ENCODE data around the gene FAM53B.

Gene FAM53B

DNA sequence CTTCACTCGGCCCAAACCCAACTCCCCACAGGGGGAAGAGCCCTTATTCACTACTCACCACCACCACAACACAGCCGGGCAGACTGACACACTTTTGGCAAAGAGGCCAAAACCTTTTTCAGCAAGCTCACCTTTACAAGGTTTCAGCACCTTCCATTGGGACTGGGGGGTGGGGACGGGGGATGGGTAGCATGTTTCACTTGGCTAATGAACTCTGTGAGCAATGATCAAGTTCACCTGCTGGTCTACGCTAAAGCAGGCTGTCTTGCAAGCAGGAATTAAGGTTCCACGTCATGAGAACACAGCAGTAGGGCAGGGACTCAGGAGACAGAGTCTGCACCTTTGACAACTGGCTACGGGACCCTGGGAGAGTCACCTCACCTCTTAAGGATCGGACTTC lies 7.0 kb downstream of the FAM53B start:
- TF ChIP-seq, protein P1, sequence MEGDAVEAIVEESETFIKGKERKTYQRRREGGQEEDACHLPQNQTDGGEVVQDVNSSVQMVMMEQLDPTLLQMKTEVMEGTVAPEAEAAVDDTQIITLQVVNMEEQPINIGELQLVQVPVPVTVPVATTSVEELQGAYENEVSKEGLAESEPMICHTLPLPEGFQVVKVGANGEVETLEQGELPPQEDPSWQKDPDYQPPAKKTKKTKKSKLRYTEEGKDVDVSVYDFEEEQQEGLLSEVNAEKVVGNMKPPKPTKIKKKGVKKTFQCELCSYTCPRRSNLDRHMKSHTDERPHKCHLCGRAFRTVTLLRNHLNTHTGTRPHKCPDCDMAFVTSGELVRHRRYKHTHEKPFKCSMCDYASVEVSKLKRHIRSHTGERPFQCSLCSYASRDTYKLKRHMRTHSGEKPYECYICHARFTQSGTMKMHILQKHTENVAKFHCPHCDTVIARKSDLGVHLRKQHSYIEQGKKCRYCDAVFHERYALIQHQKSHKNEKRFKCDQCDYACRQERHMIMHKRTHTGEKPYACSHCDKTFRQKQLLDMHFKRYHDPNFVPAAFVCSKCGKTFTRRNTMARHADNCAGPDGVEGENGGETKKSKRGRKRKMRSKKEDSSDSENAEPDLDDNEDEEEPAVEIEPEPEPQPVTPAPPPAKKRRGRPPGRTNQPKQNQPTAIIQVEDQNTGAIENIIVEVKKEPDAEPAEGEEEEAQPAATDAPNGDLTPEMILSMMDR (IDR thresholded peaks at IDR 0.05; ENCODE audit: low read depth, low read length), result no peak

DNA sequence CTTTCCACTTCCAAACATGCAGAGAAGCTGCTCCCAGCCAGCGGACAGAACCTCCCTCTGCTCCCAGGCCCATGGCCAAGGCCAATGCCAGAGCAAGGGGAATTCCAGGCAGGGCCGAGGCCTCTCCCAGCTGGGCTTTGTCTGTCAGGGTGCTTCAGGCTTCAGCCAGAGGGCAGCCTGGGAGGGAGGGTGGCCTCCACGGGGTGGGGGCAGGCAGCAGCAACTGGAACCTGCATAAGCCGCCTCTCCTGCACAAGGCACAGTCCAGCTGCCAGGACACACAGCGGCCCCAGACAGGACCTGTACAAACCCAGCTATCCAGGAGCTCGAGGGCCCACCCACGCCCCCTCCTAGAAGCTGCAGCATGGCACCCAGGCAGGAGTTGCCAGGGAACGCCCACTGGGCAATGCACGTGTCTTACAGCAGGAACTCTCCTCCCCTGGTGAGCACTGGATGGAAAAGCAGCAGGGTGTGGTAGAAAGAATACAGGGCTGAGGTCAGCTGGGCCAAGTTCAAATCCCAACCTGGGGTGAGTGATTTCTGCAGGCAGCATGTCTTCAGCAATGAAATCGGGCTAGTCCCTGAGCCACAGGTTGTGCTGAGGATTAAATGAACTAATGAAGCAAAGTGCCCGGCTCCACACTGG lies 7.6 kb downstream of the FAM53B start:
- TF ChIP-seq, protein P1 (IDR thresholded peaks at IDR 0.05; ENCODE audit: low read depth, low read length), result no peak
- no peak for DNase-seq (ENCODE audit: extremely low read depth, low read depth)

More for the DNA sequence above, 7.0 kb downstream of the FAM53B start:
- DNase-seq (ENCODE audit: extremely low read depth, low read depth), result no peak

DNA sequence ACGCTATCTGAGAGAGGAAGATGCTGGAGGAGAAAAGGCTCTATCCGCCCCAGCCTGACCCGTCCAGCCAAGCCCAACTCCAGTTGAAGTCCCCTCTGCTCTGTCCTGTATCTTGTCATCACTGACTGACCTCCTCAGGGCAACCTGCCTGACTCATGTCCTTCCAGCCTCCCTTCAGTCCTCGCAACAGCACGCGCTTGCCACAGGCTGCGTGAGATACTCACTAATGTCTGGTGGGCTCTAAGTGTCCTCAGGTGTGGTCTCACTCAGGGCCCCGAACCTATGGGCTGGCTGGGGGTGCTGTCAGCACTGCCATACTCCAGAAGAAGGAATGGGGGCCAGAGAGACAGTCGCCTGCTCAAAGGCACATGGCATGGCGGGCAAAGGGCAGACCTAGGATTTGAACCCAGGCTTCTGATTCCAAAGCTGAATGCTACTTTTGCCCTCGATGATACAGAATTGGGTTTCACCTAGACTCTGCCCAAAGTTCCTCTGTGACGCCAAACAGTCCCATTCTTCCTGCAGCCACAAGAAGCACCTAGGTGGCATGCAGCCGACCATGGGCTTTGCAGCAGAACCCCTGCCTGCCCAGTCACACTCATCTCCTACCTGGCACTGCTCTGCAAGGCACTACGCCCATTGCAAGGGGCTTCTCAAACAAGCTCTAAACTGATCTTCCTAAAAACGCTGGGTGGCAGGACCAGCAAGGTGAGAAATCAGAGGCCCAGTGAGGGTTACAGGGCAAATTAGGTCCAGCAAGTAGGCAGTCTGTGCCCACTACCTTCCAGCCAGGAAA lies 8.5 kb downstream of the FAM53B start:
- no peak for DNase-seq (ENCODE audit: extremely low read depth, low read depth)

DNA sequence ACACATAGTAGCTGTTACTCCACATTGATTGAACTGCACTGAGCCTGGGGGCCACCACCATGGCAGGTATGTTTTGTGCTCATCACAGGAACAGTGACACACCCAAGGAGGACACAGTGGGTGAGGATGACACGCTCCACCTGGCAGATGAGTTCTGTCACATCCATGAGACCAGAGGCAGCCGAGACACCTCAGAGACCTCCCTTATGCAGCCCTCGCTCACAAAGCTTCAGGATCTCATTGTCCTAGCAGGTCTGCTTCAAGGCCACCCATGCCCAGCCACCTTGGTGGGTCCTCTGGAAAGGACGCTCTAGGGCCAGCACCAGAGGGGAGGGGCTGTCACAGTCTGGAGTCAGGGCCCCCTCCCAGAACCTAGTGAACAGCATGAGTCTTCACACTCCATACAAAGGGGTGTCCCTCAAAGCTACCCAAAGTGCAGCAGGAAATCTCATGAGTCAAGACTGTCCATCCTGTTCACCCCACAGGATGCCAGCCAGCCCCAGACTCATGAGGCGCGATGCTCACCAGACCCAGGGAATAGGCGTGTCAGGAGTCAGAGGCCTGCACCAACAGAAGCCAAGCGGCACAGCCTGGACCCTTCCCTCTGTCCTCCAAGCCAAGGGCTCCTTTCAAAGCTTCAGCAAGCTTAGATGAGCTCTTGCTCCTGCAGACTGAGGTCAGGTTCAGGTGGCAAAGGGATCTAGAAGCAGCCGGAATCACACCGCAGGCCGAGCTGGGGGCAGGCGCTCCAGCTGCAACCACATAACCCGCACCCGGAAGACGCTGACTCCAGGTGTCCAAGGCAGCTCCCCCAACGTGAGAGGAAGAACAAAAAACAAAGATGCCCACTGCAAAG lies 9.6 kb downstream of the FAM53B start:
- TF ChIP-seq, protein P1 (IDR thresholded peaks at IDR 0.05; ENCODE audit: low read depth, low read length), result no peak
- no peak for DNase-seq (ENCODE audit: extremely low read depth, low read depth)

More for the DNA sequence above, 8.5 kb downstream of the FAM53B start:
- TF ChIP-seq, protein P1 (IDR thresholded peaks at IDR 0.05; ENCODE audit: low read depth, low read length), result no peak

DNA sequence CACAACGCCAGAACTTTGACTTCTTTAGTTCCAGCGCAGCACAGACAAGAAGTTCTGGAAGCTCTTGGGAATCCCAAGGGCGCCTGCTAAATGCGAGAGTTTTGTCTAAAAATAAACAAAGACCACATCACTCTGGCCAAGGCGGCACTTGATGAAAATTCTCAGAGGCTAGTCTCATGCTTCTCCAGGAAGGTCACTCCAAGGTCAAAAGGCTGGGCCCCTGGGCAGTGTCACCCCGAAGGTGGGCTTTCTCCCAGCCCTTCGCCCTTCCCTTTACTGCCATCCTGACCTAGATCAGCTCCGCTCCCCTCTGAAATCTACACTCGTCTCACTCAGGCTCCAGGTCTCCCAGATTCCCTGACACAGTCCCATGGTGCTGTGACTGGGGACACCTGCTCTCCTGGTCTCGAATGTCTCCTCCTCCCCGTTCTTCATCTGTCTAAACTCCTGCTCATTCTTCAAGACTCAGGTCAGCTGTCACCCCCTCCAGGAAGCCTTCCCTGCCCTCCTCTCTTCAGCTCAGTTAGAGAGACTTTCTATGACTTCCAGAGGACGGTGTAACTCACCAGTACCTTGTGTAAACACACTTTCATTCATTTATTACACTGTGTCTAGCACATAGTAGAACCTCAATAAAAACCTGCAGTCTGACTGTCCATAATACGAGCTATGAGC lies 10.5 kb downstream of the FAM53B start:
- no peak for DNase-seq (ENCODE audit: extremely low read depth, low read depth)
- TF ChIP-seq, protein P1 (IDR thresholded peaks at IDR 0.05; ENCODE audit: low read depth, low read length), result no peak

DNA sequence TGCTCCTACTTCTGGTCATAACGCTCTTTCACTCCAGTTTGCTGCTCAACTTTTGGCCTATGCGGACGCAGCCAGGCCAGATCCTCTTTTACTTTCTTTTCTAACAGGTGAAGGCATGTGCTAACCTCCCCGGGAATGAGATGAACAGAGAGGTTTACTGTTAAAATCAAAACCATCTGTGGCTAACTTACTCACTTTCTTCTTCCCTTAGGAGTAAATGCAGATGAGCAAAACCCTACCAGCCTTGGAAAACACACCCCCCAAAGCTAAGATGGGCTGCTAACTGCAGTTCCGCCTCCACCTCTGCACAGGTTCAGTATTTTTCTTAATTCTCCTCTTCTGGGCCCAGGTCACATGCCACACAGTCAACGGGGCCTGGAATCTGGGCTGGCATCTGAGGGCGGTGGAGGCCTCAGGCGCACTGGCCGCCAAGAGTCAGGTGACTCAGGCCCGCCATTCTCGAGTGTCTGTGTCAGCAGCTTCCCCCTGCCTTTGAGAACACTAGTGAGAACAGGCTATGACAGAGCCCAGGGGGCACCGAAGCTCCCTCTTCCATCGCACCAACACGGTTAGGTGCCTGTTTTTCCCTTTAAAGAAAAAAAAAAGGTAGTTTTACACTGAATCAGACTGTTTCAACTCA lies 11.1 kb downstream of the FAM53B start:
- DNase-seq (ENCODE audit: extremely low read depth, low read depth), result no peak
- TF ChIP-seq, protein P1 (IDR thresholded peaks at IDR 0.05; ENCODE audit: low read depth, low read length), result no peak

Data from AG09319 (cell line).